WTC11 (cell line): ENCODE results near the gene EEF1A1. TPM values are rescaled to one million over a fixed set of nuclear protein-coding genes. Genes with fewer than 3 reads are reported as not detected.
A peak's percentile ranks its signal among the peaks of the same experiment; 100 is the strongest.

Experiments
- AR ChIP-seq: fragments of 250-450 bp; sonication (Bioruptor Pico); IDR thresholded peaks from 2 replicates; pipeline ENCODE4 v1.9.0; 2021; ENCODE audit warnings: mild to moderate bottlenecking
- ATF1 ChIP-seq: sonication (generic); formaldehyde crosslinking; IDR thresholded peaks from 2 replicates; pipeline ENCODE4 v1.8.1; 2023; ENCODE audit warnings: mild to moderate bottlenecking, moderate library complexity, missing genetic modification reagents
- ATF3 ChIP-seq: sonication (generic); formaldehyde crosslinking; conservative IDR thresholded peaks from 2 replicates; pipeline ENCODE4 v1.8.1; 2022; ENCODE audit warnings: mild to moderate bottlenecking, missing genetic modification reagents
- ATF6 ChIP-seq: sonication (generic); formaldehyde crosslinking; IDR thresholded peaks from 2 replicates; pipeline ENCODE4 v1.8.1; 2023; ENCODE audit warnings: mild to moderate bottlenecking, missing genetic modification reagents
- CBFB ChIP-seq: sonication (generic); formaldehyde crosslinking; IDR thresholded peaks from 2 replicates; pipeline ENCODE4 v1.8.1; 2022; ENCODE audit warnings: mild to moderate bottlenecking, low read depth, missing genetic modification reagents
- CREB1 ChIP-seq: sonication (generic); formaldehyde crosslinking; IDR thresholded peaks from 2 replicates; pipeline ENCODE4 v1.8.0; 2023; ENCODE audit warnings: mild to moderate bottlenecking, missing genetic modification reagents
- E2F4 ChIP-seq: sonication (generic); formaldehyde crosslinking; IDR thresholded peaks from 2 replicates; pipeline ENCODE4 v1.8.1; 2022; ENCODE audit warnings: low read depth, mild to moderate bottlenecking, moderate library complexity, missing genetic modification reagents, borderline replicate concordance
- EMX1 ChIP-seq: fragments of 250-450 bp; sonication (Bioruptor Pico); IDR thresholded peaks from 2 replicates; pipeline ENCODE4 v1.8.0; 2021; ENCODE audit warnings: mild to moderate bottlenecking
- GRHL2 ChIP-seq: fragments of 250-450 bp; sonication (Bioruptor Pico); IDR thresholded peaks from 2 replicates; pipeline ENCODE4 v1.8.0; 2022; ENCODE audit warnings: mild to moderate bottlenecking, moderate library complexity; ENCODE audit not compliant: insufficient replicate concordance, severe bottlenecking
- MAX ChIP-seq: sonication (generic); formaldehyde crosslinking; IDR thresholded peaks from 2 replicates; pipeline ENCODE4 v1.8.0; 2022; ENCODE audit warnings: mild to moderate bottlenecking, missing genetic modification reagents
- MLX ChIP-seq: sonication (generic); formaldehyde crosslinking; IDR thresholded peaks from 2 replicates; pipeline ENCODE4 v1.8.1; 2023; ENCODE audit warnings: mild to moderate bottlenecking, missing genetic modification reagents, moderate library complexity
- NFYB ChIP-seq: sonication (generic); formaldehyde crosslinking; conservative IDR thresholded peaks from 2 replicates; pipeline ENCODE4 v1.8.0; 2022; ENCODE audit warnings: low read depth, missing genetic modification reagents
- SMAD4 ChIP-seq: sonication (generic); formaldehyde crosslinking; IDR thresholded peaks from 2 replicates; pipeline ENCODE4 v1.8.0; 2022; ENCODE audit warnings: mild to moderate bottlenecking, missing genetic modification reagents
- STAT6 ChIP-seq: sonication (generic); formaldehyde crosslinking; conservative IDR thresholded peaks from 2 replicates; pipeline ENCODE4 v1.8.1; 2023; ENCODE audit warnings: mild to moderate bottlenecking, low read depth, missing genetic modification reagents, moderate library complexity
- ZNF138 ChIP-seq: sonication (generic); formaldehyde crosslinking; conservative IDR thresholded peaks from 2 replicates; pipeline ENCODE4 v1.8.1; 2022; ENCODE audit warnings: mild to moderate bottlenecking, moderate library complexity, missing genetic modification reagents
- ZNF232 ChIP-seq: sonication (generic); formaldehyde crosslinking; IDR thresholded peaks from 2 replicates; pipeline ENCODE4 v1.8.0; 2022; ENCODE audit warnings: mild to moderate bottlenecking, missing genetic modification reagents
- ZNF281 ChIP-seq: sonication (generic); formaldehyde crosslinking; IDR thresholded peaks from 2 replicates; pipeline ENCODE4 v1.8.0; 2023; ENCODE audit warnings: mild to moderate bottlenecking, missing genetic modification reagents
- ZNF532 ChIP-seq: fragments of 250-450 bp; sonication (Bioruptor Pico); IDR thresholded peaks from 2 replicates; pipeline ENCODE4 v1.9.0; 2021; ENCODE audit warnings: mild to moderate bottlenecking, borderline replicate concordance
- total RNA-seq: library from RNA; stranded (reverse); gene quantifications from 3 replicates; pipeline ENCODE4 v1.2.3, GENCODE V29; 2021

The EEF1A1 gene
- total RNA-seq, 1 experiment from 2014 or later: 11,564 TPM

GRCh38 chr6:73519926-73520687 lies 725 bp downstream of the EEF1A1 start (continued):
- TF ChIP-seq STAT6 (CRISPR knock-in tag): no peak
- TF ChIP-seq MLX (CRISPR knock-in tag): 0 out of 2 replicates have a peak, but pooled peaks have one; percentile 55
- no peak for TF ChIP-seq CBFB
- no peak for TF ChIP-seq SMAD4 (CRISPR knock-in tag)
- TF ChIP-seq ZNF138 (CRISPR knock-in tag): no peak
- no peak; the same call in 1 of the 2 replicates for TF ChIP-seq NFYB (CRISPR knock-in tag)
- no peak for TF ChIP-seq GRHL2 (CRISPR knock-in tag)
- peak; percentile 66 for TF ChIP-seq ZNF232
- peak; percentile 97 for TF ChIP-seq EMX1
- TF ChIP-seq ZNF532 (CRISPR knock-in tag): no peak
- no peak; the same call in 1 of the 2 replicates for TF ChIP-seq ATF1 (CRISPR knock-in tag)
- TF ChIP-seq ZNF281 (CRISPR knock-in tag): no peak; the same call in 1 of the 2 replicates
- TF ChIP-seq AR (CRISPR knock-in tag): peak; percentile 85; the same call in 1 of the 2 replicates
- no peak; the same call in 1 of the 2 replicates for TF ChIP-seq ATF3
- TF ChIP-seq CREB1: no peak
- TF ChIP-seq E2F4 (CRISPR knock-in tag): peak; percentile 58; the same call in 1 of the 2 replicates
- no peak for TF ChIP-seq MAX (CRISPR knock-in tag)
- TF ChIP-seq ATF6 (CRISPR knock-in tag): no peak
